GM12875 (cell line): ENCODE results near the gene SLC25A38.
A peak's percentile ranks its signal among the peaks of the same experiment; 100 is the strongest.
"Not testable (repeated sequence)": the region's sequence is repeated elsewhere in the genome, so short reads cannot be mapped to it uniquely, and the experiment has no call there.

Experiments
- H3K4me3 ChIP-seq: one replicate; pipeline ENCODE4 v1.5.1; 2011; ENCODE audit warnings: low read depth, low read length, control low read depth
- TF ChIP-seq, protein P1 (sequence below): IDR thresholded peaks from 2 replicates; pipeline ENCODE4 v1.5.1; 2011; ENCODE audit warnings: low read depth, mild to moderate bottlenecking, control low read depth, inconsistent platforms, low read length, moderate library complexity, borderline replicate concordance; ENCODE audit not compliant: insufficient read depth

The SLC25A38 gene

GRCh38 chr3:39361252-39361927 lies 21.8 kb upstream of the SLC25A38 start:
- peak overlapping the region; percentile 10 for H3K4me3 ChIP-seq
- TF ChIP-seq, protein P1, sequence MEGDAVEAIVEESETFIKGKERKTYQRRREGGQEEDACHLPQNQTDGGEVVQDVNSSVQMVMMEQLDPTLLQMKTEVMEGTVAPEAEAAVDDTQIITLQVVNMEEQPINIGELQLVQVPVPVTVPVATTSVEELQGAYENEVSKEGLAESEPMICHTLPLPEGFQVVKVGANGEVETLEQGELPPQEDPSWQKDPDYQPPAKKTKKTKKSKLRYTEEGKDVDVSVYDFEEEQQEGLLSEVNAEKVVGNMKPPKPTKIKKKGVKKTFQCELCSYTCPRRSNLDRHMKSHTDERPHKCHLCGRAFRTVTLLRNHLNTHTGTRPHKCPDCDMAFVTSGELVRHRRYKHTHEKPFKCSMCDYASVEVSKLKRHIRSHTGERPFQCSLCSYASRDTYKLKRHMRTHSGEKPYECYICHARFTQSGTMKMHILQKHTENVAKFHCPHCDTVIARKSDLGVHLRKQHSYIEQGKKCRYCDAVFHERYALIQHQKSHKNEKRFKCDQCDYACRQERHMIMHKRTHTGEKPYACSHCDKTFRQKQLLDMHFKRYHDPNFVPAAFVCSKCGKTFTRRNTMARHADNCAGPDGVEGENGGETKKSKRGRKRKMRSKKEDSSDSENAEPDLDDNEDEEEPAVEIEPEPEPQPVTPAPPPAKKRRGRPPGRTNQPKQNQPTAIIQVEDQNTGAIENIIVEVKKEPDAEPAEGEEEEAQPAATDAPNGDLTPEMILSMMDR, result no peak

- H3K4me3 ChIP-seq, result no peak overlapping the region
- TF ChIP-seq, protein P1, result no peak
Measured at GRCh38 chr3:39362192-39362591, 21.0 kb upstream of the SLC25A38 start.

- TF ChIP-seq, protein P1, result no peak
- H3K4me3 ChIP-seq, result no peak overlapping the region
Measured at GRCh38 chr3:39362812-39363211, 20.4 kb upstream of the SLC25A38 start.

DNA sequence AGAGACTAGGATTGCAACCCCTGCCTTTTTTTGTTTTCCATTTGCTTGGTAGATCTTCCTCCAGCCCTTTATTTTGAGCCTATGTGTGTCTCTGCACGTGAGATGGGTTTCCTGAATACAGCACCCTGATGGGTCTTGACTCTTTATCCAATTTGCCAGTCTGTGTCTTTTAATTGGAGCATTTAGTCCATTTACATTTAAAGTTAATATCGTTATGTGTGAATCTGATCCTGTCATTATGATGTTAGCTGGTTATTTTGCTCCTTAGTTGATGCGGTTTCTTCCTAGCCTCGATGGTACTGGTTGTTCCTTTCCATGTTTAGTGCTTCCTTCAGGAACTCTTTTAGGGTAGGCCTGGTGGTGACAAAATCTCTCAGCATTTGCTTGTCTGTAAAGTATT lies 12.7 kb upstream of the SLC25A38 start:
- H3K4me3 ChIP-seq, result not testable (repeated sequence)

DNA sequence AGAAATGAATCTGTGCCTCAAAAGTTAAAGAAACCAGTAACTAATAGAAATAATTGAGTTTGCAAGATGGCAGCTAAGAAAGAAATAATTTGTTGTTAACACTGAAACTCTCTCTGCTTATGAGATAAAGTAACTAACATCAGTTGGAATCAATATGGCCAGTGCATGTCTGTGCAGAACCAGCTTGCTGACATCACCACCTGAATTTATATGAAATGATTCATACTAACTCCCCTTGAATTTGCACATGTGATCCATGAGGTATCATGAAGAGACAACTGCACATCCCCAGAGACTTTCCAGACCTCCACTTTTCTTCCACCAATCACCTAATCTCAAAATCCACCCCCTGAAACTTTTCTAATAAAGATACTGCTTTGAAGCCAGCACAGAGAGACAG lies 10.3 kb upstream of the SLC25A38 start:
- H3K4me3 ChIP-seq, result no peak overlapping the region
- TF ChIP-seq, protein P1, result no peak

GRCh38 chr3:39376959-39377634 lies 6.1 kb upstream of the SLC25A38 start:
- H3K4me3 ChIP-seq, result no peak overlapping the region
- TF ChIP-seq, protein P1, result no peak

DNA sequence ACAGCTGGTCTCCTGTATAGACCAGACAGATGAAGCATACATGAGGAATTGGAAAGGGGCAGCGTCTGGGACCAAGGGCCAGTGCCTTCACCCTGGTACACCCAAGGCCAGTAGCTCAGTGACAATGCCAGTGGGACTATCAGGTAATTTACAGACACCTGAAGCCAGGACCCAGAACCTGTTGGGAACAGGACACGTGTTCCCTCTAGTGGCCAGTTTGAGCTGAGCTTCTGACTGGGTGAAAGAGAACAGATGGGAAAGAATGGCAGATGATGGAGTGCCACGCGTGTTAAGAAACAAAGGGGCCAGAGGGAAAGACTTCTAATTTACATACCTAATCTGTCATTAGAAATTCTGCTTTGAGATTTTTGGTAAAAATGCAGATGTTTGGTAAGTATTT lies 5.1 kb upstream of the SLC25A38 start:
- TF ChIP-seq, protein P1, result peak; percentile 93
- no peak overlapping the region for H3K4me3 ChIP-seq
